Measurements from ENCODE around the gene SMURF2. TPM values are rescaled to one million over a fixed set of nuclear protein-coding genes. Genes with fewer than 3 reads are reported as not detected.

Gene SMURF2
- total RNA-seq, 1 donor from 2014 or later: 126 TPM

- peaks cover 23% of the 10 kb centered on the region for H4K20me1 ChIP-seq (ENCODE audit: insufficient read depth, low read length)
- H3K9me3 Mint-ChIP-seq (ENCODE audit: unreplicated experiment): no peaks in the 10 kb centered on the region
- no peak overlapping the region for H3K4me2 ChIP-seq (ENCODE audit: low read length)
- H3K4me1 Mint-ChIP-seq (ENCODE audit: low read depth, unreplicated experiment): peaks cover 5% of the 10 kb centered on the region
- peaks cover 49% of the 10 kb centered on the region for H3K79me2 ChIP-seq (ENCODE audit: insufficient read depth, low read length)
- no peaks in the 10 kb centered on the region for H3K27me3 Mint-ChIP-seq (ENCODE audit: low read depth, unreplicated experiment)
- peaks cover 52% of the 10 kb centered on the region for H3K36me3 ChIP-seq (ENCODE audit: insufficient read depth, low read length)
- no peak overlapping the region for H3K9ac ChIP-seq (ENCODE audit: low read length)
- no peak overlapping the region for H3K27ac ChIP-seq (ENCODE audit: low read depth, low read length)
- H3K27ac Mint-ChIP-seq (ENCODE audit: unreplicated experiment): no peak overlapping the region
- no peak overlapping the region for H3K4me3 Mint-ChIP-seq (ENCODE audit: unreplicated experiment)
- no peak overlapping the region for H2AFZ ChIP-seq (ENCODE audit: low read depth, low read length)
- TF ChIP-seq, protein P1, sequence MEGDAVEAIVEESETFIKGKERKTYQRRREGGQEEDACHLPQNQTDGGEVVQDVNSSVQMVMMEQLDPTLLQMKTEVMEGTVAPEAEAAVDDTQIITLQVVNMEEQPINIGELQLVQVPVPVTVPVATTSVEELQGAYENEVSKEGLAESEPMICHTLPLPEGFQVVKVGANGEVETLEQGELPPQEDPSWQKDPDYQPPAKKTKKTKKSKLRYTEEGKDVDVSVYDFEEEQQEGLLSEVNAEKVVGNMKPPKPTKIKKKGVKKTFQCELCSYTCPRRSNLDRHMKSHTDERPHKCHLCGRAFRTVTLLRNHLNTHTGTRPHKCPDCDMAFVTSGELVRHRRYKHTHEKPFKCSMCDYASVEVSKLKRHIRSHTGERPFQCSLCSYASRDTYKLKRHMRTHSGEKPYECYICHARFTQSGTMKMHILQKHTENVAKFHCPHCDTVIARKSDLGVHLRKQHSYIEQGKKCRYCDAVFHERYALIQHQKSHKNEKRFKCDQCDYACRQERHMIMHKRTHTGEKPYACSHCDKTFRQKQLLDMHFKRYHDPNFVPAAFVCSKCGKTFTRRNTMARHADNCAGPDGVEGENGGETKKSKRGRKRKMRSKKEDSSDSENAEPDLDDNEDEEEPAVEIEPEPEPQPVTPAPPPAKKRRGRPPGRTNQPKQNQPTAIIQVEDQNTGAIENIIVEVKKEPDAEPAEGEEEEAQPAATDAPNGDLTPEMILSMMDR (IDR thresholded peaks at IDR 0.05; ENCODE audit: insufficient read depth, low read depth, low read length): no peak
- no peak for TF ChIP-seq EZH2 (IDR thresholded peaks at IDR 0.05; ENCODE audit: insufficient read depth, low read length)
- no peaks in the 10 kb centered on the region for H3K4me1 ChIP-seq (ENCODE audit: insufficient read depth, low read length)
- no peaks in the 10 kb centered on the region for H3K27me3 ChIP-seq (ENCODE audit: insufficient read depth, low read length)
- no peaks in the 10 kb centered on the region for H3K9me3 ChIP-seq (ENCODE audit: insufficient read depth, low read depth, low read length)
- H3K36me3 Mint-ChIP-seq (ENCODE audit: low read depth, unreplicated experiment): peaks cover 5% of the 10 kb centered on the region
- no peak for DNase-seq (ENCODE audit: low read depth)
- FAIRE-seq: no peak
- H3K4me3 ChIP-seq (ENCODE audit: insufficient read depth, low read depth, low read length): no peak overlapping the region
These were observed 98.0 kb downstream of the SMURF2 start for GRCh38 chr17:64564098-64564497.

DNA sequence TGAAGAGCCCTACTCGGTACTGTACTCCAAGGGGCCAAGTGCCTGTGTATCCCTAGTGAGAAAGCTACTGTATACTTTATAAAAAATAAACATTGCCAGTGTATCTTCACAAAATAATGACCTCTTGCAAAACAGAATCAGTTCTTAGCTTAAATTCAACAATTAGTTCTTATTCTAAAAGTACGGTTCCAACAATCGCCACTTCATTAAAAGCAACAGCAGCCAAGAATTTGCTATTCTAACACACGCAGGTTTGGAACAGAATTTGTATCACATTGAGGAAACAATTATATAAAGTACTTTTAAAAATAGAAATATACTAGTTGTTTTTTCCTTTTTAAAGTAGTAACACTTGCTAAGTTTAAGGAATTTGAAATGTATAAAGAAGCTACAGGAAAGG lies 106.8 kb downstream of the SMURF2 start:
- Histone ChIP-seq H3K4me2 (ENCODE audit: low read length) (no peak overlapping the region), H2AFZ (ENCODE audit: low read depth, low read length) (no peak overlapping the region), H3K27me3 (ENCODE audit: insufficient read depth, low read length) (no peaks in the 10 kb centered on the region), H3K4me1 (ENCODE audit: insufficient read depth, low read length) (no peaks in the 10 kb centered on the region), H3K9ac (ENCODE audit: low read length) (no peak overlapping the region), H3K9me3 (ENCODE audit: insufficient read depth, low read depth, low read length) (no peaks in the 10 kb centered on the region), H3K79me2 (ENCODE audit: insufficient read depth, low read length) (peaks cover 54% of the 10 kb centered on the region), H4K20me1 (ENCODE audit: insufficient read depth, low read length) (peaks cover 15% of the 10 kb centered on the region), H3K36me3 (ENCODE audit: insufficient read depth, low read length) (peaks cover 82% of the 10 kb centered on the region), H3K4me3 (ENCODE audit: insufficient read depth, low read depth, low read length) (no peak overlapping the region), H3K27ac (ENCODE audit: low read depth, low read length) (no peak overlapping the region)
- Mint-ChIP-seq H3K4me3 (ENCODE audit: unreplicated experiment) (no peak overlapping the region), H3K27ac (ENCODE audit: unreplicated experiment) (no peak overlapping the region), H3K4me1 (ENCODE audit: low read depth, unreplicated experiment) (peaks cover 2% of the 10 kb centered on the region), H3K36me3 (ENCODE audit: low read depth, unreplicated experiment) (peaks cover 9% of the 10 kb centered on the region), H3K9me3 (ENCODE audit: unreplicated experiment) (no peaks in the 10 kb centered on the region), H3K27me3 (ENCODE audit: low read depth, unreplicated experiment) (no peaks in the 10 kb centered on the region)
- DNase-seq (ENCODE audit: low read depth) (no peak), FAIRE-seq (no peak)
- TF ChIP-seq, protein P1 (IDR thresholded peaks at IDR 0.05; ENCODE audit: insufficient read depth, low read depth, low read length): no peak
- TF ChIP-seq EZH2 (IDR thresholded peaks at IDR 0.05; ENCODE audit: insufficient read depth, low read length): no peak

DNA sequence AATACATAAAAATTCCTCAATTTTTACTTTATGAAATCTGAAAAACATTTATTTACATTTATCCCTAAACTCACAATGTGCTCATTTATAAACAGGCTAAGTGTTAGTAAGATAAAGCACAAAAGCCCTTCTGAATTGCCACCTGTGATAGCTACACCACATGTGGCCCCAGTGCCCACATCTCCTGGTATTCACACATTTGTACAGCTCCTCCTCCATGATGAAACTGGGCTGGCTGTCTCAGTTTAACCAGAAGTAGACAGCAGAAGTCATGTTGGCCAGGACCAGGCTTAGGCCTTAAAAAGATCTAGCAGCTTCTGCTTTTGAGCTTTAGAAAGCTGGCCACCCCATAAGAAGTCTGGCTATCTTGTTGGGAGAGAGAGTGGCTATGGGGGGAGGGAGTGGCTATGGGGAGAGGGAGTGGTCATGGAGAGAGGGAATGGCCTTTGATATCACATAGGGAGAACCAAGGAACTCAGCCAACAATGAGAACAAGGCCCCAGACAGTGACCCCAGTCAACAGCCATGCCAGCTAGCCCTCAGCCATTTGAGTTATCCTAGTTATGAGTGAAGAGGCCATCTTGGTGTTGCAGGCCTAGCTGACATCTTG lies 108.0 kb downstream of the SMURF2 start:
- H3K4me3 Mint-ChIP-seq (ENCODE audit: unreplicated experiment): no peak overlapping the region
- Histone ChIP-seq H4K20me1 (ENCODE audit: insufficient read depth, low read length) (peaks cover 15% of the 10 kb centered on the region), H3K36me3 (ENCODE audit: insufficient read depth, low read length) (peaks cover 84% of the 10 kb centered on the region), H3K9me3 (ENCODE audit: insufficient read depth, low read depth, low read length) (no peaks in the 10 kb centered on the region), H3K4me2 (ENCODE audit: low read length) (no peak overlapping the region), H3K27ac (ENCODE audit: low read depth, low read length) (no peak overlapping the region), H2AFZ (ENCODE audit: low read depth, low read length) (no peak overlapping the region), H3K4me1 (ENCODE audit: insufficient read depth, low read length) (no peaks in the 10 kb centered on the region), H3K27me3 (ENCODE audit: insufficient read depth, low read length) (no peaks in the 10 kb centered on the region), H3K4me3 (ENCODE audit: insufficient read depth, low read depth, low read length) (no peak overlapping the region), H3K9ac (ENCODE audit: low read length) (no peak overlapping the region), H3K79me2 (ENCODE audit: insufficient read depth, low read length) (peaks cover 49% of the 10 kb centered on the region)
- H3K27ac Mint-ChIP-seq (ENCODE audit: unreplicated experiment): no peak overlapping the region
- H3K4me1 Mint-ChIP-seq (ENCODE audit: low read depth, unreplicated experiment): peaks cover 2% of the 10 kb centered on the region
- no peaks in the 10 kb centered on the region for H3K27me3 Mint-ChIP-seq (ENCODE audit: low read depth, unreplicated experiment)
- FAIRE-seq (no peak), DNase-seq (ENCODE audit: low read depth) (no peak)
- H3K9me3 Mint-ChIP-seq (ENCODE audit: unreplicated experiment): no peaks in the 10 kb centered on the region
- H3K36me3 Mint-ChIP-seq (ENCODE audit: low read depth, unreplicated experiment): peaks cover 11% of the 10 kb centered on the region
- no peak for TF ChIP-seq EZH2 (IDR thresholded peaks at IDR 0.05; ENCODE audit: insufficient read depth, low read length)
- TF ChIP-seq, protein P1 (IDR thresholded peaks at IDR 0.05; ENCODE audit: insufficient read depth, low read depth, low read length): no peak

Measured in astrocyte (in vitro differentiated cells and primary cell).